ENCODE data around the gene PFKM. TPM values are rescaled to one million over a fixed set of nuclear protein-coding genes. Genes with fewer than 3 reads are reported as not detected.
"Not testable (repeated sequence)": the region's sequence is repeated elsewhere in the genome, so short reads cannot be mapped to it uniquely, and the experiment has no call there.

Gene PFKM
- total and polyA plus RNA-seq, 12 donors: 121 to 948 (median 668) TPM

DNA sequence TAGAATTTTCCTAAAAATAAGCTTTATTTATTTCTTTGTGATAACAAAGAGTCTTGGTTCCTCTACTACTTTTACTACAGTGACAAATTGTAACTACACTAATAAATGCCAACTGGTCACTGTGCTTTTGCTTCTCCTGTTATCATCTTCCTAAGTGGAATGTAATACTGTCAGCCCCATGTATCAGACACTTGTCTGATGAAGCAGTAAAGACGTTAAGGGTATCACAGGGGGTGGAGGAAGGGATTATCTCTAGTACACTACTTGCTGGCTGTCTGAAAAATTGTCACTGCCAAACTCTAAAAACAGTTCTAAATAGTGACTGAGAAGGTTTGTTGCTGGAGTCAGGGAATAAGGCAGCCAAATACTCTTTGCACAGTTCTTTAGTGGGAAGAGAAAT is 26.8 kb downstream of the PFKM start:
- whole genome bisulfite sequencing, 2 donors: 26 to 27% methylated on average over 1 of the region's 1 CpG
- ATAC-seq: peak in 6 of 8 donors; percentile 48 to 91 (median 82)
- TF ChIP-seq, protein P1, sequence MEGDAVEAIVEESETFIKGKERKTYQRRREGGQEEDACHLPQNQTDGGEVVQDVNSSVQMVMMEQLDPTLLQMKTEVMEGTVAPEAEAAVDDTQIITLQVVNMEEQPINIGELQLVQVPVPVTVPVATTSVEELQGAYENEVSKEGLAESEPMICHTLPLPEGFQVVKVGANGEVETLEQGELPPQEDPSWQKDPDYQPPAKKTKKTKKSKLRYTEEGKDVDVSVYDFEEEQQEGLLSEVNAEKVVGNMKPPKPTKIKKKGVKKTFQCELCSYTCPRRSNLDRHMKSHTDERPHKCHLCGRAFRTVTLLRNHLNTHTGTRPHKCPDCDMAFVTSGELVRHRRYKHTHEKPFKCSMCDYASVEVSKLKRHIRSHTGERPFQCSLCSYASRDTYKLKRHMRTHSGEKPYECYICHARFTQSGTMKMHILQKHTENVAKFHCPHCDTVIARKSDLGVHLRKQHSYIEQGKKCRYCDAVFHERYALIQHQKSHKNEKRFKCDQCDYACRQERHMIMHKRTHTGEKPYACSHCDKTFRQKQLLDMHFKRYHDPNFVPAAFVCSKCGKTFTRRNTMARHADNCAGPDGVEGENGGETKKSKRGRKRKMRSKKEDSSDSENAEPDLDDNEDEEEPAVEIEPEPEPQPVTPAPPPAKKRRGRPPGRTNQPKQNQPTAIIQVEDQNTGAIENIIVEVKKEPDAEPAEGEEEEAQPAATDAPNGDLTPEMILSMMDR (IDR thresholded peaks at IDR 0.05): no peak
- no peaks in the 10 kb centered on the region for H3K9me3 ChIP-seq
- no peaks in the 10 kb centered on the region for H3K27me3 ChIP-seq
- H3K27ac ChIP-seq: peak overlapping the region in 8 of 10 donors; percentile 3 to 71 (median 53)
- no peak for DNase-seq
- no peak overlapping the region for H3K4me3 ChIP-seq
- peaks cover 0 to 100% (median 87%) of the 10 kb centered on the region in 9 donors for H3K36me3 ChIP-seq
- intact Hi-C loops (cut with DNase I): loop anchor here in 1 of 10 donors (5.0 kb wide), 1 partner anchor 1606 kb away; no protein-coding TSS in a partner anchor
- peaks cover 0 to 56% (median 21%) of the 10 kb centered on the region in 9 donors for H3K4me1 ChIP-seq

DNA sequence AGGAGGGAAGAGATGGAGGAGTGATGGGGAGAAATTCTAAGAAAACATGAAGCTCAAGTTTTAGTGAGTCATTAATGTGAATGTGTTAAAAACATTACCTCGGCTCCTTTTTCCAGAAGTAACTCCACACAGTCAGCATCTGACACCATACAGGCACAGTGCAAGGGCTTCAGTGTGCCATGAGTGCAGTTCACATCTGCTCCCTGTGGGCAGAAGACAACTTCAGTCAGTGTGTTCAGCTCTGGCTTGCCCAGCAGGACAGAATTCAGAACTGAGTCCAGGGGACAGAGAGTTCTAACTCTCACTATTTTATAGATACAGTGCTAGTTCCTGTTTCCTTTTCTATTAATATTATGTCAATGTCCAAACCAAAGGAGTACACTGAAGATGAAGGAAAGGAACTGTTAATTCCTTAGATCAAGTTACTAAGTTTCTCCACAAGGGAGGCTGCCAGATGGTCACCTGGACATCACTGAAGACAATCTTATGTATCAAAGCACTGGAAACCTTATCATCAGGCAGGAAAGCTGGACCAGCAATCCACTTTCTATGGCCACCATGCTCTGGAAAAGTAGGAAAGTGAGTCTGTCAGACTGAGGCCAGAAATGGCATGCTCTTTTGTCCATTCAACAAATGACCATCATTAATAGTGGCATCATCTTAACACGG is 32.1 kb downstream of the PFKM start:
- H3K27me3 ChIP-seq: no peaks in the 10 kb centered on the region
- TF ChIP-seq, protein P1 (IDR thresholded peaks at IDR 0.05): no peak
- peaks cover 0 to 63% (median 44%) of the 10 kb centered on the region in 9 donors for H3K4me1 ChIP-seq
- no peaks in the 10 kb centered on the region for H3K9me3 ChIP-seq
- intact Hi-C loops (cut with DNase I): loop anchor here in 2 of 10 donors (5.0 to 10.0 kb wide), 3 partner anchors 34 to 496 kb away; partner anchors contain the start of genes PFKM (in 1 of the 2) and SENP1 (in 1 of the 2)
- H3K36me3 ChIP-seq: peaks cover 0 to 91% (median 56%) of the 10 kb centered on the region in 9 donors
- ATAC-seq (peak in 3 of 8 donors; percentile 22 to 66 (median 43)), DNase-seq (no peak)
- no peak overlapping the region for H3K4me3 ChIP-seq
- 67 to 89% methylated on average over 2 of the region's 2 CpGs for WGBS, 2 donors
- peak overlapping the region in 9 of 10 donors; percentile 6 to 74 (median 51) for H3K27ac ChIP-seq

DNA sequence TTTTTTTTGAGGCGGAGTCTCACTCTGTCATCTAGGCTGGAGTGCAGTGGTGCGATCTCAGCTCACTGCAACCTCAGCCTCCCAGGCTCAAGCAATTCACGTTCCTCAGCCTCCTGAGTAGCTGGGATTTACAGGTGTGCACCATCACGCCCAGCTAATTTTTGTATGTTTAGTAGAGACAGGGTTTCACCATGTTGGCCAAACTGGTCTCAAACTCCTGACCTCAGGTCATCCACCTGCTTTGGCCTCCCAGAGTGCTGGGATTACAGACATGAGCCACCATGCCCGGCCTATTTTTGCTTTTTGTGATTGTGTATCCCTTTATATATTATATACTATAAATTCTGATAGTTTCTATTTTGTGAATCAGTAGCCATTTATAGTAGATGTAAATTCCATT is 36.6 kb downstream of the PFKM start:
- Histone ChIP-seq H3K4me1 (peaks cover 0 to 54% (median 32%) of the 10 kb centered on the region in 9 donors), H3K36me3 (peaks cover 0 to 45% (median 20%) of the 10 kb centered on the region in 9 donors), H3K4me3 (peak overlapping the region in 2 of 10 donors; percentile 88 to 89)
- H3K27ac ChIP-seq, H3K9me3 ChIP-seq, H3K27me3 ChIP-seq, DNase-seq, ATAC-seq: not testable (repeated sequence)
- 96 to 99% methylated on average over 5 of the region's 5 CpGs for WGBS, 2 donors
- intact Hi-C loops (cut with DNase I): loop anchor here in 7 of 10 donors (5.0 to 10.0 kb wide), 4 partner anchors 33 to 501 kb away; partner anchors contain the start of gene SENP1 (in 5 of the 7)

DNA sequence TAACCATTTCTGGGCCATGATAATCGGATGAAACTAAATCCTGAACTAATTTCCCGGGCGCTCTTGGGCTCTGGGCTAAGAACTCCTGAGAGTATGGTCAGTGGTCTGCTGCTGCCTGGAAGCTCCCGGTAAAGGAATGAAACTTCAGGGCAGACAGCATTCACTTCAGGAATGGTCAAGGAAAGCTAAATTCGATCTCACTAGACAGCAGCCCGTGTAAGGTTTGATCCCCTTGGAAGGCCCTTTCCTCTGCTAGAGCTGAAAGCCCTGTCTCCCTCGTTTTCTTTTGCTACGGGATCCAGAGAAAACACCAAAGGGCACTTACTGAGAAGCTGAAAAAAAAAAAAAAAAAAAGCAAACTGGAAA is 37.5 kb downstream of the PFKM start:
- no peak for ATAC-seq
- Histone ChIP-seq H3K27ac (peak overlapping the region; percentile 19 to 95 (median 89)), H3K36me3 (peaks cover 0 to 37% (median 11%) of the 10 kb centered on the region in 9 donors), H3K27me3 (no peaks in the 10 kb centered on the region), H3K4me3 (peak overlapping the region; percentile 63 to 99 (median 80)), H3K4me1 (peaks cover 0 to 52% (median 30%) of the 10 kb centered on the region in 9 donors), H3K9me3 (no peaks in the 10 kb centered on the region)
- WGBS, 2 donors: 30 to 31% methylated on average over 8 of the region's 8 CpGs
- intact Hi-C loops (cut with DNase I): loop anchor here in 7 of 10 donors (1.0 to 10.0 kb wide), 6 partner anchors 34 to 502 kb away; partner anchors contain the start of genes SENP1 (in 6 of the 7) and PFKM (in 1 of the 7)
- TF ChIP-seq, protein P1 (IDR thresholded peaks at IDR 0.05): no peak
- DNase-seq: no peak
